ENCODE results near the gene DIDO1.
A peak's percentile ranks its signal among the peaks of the same experiment; 100 is the strongest.

DIDO1 gene

GRCh38 chr20:62846166-62846890 lies 80.0 kb downstream of the DIDO1 start:
- no peak for DNase-seq

DNA sequence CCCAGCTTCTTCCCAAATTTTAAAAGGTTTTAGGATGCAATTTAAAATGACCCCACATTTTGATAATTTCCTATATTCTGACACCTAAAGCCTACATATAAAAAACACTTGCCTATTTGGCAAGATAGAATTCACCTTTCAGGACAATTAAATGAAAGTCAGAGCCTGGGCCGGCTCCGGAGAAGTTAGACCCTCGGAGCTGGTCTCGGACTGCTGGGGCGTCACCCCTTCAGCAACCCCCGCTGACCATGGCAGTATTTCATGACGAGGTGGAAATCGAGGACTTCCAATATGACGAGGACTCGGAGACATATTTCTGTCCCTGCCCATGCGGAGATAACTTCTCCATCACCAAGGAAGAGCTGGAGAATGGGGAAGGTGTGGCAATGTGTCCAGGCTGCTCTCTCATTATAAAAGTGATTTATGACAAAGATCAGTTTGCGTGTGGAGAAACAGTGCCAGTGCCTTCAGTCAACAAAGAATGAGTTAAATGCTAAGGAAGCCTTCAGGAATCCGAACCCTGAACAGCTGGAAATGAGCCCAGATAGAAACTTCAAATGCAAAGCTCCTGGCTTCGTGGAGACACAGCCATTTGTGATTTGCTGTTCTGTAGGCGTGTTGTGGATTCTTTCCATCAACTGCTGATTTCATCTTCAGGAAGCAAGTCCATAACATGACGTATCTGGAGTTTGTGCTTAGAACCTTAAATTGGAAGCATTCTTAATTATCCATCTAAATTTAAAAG lies 80.7 kb downstream of the DIDO1 start:
- no peak for DNase-seq

GRCh38 chr20:62844182-62844581 lies 82.1 kb downstream of the DIDO1 start:
- no peak for DNase-seq

DNA sequence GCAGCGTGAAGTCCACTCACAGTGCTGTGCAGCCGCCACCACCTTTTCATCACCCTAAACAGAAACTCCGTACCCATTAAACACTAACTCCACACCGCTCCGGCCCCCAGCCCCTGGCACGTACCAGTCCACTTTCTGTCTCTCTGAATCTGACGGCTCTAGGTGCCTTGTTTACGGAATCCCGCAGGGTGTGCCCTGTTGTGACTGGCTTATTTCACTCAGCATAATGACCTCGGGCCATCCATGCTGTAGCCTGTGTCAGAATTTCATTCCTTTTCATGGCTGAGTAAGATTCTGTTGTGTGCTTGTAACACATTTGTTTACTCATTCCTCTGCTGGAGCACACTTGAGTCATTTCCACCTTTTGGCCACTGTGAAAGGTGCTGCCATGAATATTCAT lies 82.6 kb downstream of the DIDO1 start:
- DNase-seq, result no peak

DNA sequence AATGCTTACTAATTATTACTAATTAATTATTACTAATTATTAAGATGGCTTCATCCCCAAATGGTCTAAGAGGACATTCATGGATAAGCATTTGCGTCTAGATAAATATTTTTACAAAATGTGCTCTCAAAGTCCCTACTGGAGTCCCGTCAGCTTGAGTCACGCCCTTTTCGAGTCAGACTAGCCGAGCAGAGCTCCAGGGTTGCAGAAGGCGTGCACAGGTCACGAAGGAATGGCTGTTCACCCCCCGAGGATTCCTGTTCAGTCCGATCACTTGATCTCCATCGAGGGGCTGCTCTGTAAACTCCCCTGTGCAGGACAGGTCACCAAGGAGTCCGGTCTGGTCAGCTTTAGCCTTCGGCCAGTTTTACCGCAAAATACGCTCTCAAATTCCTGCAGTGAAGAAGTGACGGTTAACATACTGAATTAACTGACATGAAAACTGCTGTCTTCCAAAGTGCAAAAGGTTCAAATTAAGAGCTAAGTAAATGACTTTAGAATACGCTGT lies 84.5 kb downstream of the DIDO1 start:
- DNase-seq, result no peak

GRCh38 chr20:62840244-62841197 lies 85.8 kb downstream of the DIDO1 start:
- no peak for DNase-seq

- DNase-seq, result no peak
Measured at GRCh38 chr20:62839816-62840215, 86.5 kb downstream of the DIDO1 start.

- DNase-seq, result no peak
Measured at GRCh38 chr20:62839261-62839660, 87.0 kb downstream of the DIDO1 start.

- DNase-seq, result peak; percentile 65
Measured at GRCh38 chr20:62838128-62838891, 88.0 kb downstream of the DIDO1 start.

DNA sequence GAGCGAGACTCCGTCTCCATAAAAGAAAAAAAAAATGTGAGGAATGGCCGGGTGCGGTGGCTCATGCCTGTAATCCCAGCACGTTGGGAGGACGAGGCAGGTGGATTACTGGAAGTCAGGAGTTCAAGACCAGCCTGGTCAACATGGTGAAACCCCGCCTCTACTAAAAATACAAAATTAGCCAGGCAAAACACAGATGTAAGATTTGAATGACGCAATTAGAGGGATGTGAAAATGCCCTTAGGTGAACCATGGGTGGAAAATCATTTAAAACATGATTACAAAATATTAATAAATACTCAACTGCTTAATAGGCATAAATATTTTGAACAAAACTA lies 88.5 kb downstream of the DIDO1 start:
- no peak for DNase-seq

GRCh38 chr20:62836967-62837490 lies 89.3 kb downstream of the DIDO1 start:
- no peak for DNase-seq

- DNase-seq, result no peak
Measured at GRCh38 chr20:62835931-62836861, 90.1 kb downstream of the DIDO1 start.

GRCh38 chr20:62834967-62835730 lies 91.2 kb downstream of the DIDO1 start:
- no peak for DNase-seq

DNA sequence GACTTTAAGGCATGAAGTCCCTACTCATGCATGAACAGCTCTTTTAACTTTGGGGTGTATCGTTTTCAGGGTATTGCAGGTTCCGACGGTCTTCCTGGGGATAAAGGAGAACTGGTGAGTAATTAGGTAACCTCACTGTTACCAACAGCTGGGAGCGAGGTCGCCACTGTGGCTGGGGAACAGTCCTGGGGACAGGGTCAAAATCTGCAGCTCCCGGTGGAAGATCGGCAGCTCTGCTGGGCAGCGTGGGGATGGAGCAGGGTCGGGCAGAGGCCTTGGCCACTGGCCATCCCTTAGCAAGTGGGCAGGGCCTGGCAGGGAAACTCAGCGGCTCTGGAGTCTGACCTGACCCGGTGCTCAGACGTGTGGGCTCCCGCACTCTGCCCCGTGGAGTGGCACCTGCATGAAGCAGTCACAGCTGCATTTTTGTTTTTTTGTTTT lies 93.3 kb downstream of the DIDO1 start:
- DNase-seq, result no peak

- peak; percentile 72 for DNase-seq
Measured at GRCh38 chr20:62832212-62832922, 93.9 kb downstream of the DIDO1 start.

GRCh38 chr20:62831854-62832211 lies 94.5 kb downstream of the DIDO1 start:
- DNase-seq, result no peak

DNA sequence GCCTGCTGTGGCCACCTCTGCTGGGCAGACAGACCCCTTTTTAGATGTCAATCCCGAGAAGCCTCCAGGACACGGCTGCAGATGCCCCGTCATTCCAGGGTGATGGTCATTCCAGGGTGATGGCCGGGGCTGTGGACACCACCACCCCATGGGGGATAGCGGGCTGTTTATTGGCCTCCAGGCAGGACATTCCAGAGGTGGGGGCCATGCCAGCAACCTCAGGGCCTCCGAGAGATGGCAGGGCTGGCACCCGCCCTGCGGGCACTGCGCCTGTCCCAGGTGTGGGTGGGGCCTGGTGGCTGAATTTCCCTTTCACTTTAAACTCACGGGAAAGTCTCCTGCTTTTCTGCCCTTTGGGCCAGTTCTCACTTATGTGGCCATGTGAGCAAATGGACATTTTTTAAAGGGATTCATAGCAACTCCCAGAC lies 94.9 kb downstream of the DIDO1 start:
- DNase-seq, result no peak

DNA sequence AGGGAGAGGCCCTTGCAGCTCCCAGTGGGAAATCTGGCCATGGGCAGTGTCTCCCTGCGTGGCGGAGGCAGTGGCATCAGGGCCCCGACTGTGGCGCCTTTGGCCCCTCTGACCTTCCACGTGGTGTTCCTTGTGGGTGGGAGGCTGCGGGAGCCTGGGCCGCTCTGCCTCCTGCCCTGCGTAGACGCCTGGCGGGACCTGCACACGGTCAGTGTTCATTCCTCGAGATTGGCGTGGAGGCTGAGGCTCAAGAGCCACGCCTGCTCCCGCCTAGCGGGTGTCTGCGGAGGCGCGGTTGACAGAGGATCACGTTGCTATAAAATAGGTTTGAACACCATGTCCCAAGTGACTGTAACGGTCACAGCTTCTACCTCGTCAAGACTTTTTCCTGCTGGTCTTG lies 95.5 kb downstream of the DIDO1 start:
- no peak for DNase-seq

GRCh38 chr20:62830251-62830650 lies 96.1 kb downstream of the DIDO1 start:
- DNase-seq, result no peak

All from NCI-H2029 (cell line).